Gastroesophageal sphincter (tissue), 4 donors: ENCODE results near the gene TMEM217. TPM values are rescaled to one million over a fixed set of nuclear protein-coding genes. Genes with fewer than 3 reads are reported as not detected.

Source experiments
- ATAC-seq: fragments of 150-250 bp; one replicate; pipeline ENCODE4 v1.9.1; 2016; ENCODE audit warnings: mild to moderate bottlenecking, moderate library complexity
- H3K27ac ChIP-seq, 4 donors: fragments of 200-600 bp; sonication (generic) in 3 of 4; 1 replicate in 3 of 4; 2 replicates in 1 of 4; pipeline ENCODE4 v1.5.1; 2016 to 2019
- H3K27me3 ChIP-seq: fragments of 200-600 bp; sonication (generic); one replicate; pipeline ENCODE4 v1.5.1; 2019
- H3K36me3 ChIP-seq, 2 donors: fragments of 200-600 bp; sonication (generic); one replicate each; pipeline ENCODE4 v1.5.1; 2019; ENCODE audit warnings: control low read depth in 1 of 2
- H3K4me1 ChIP-seq, 3 donors: fragments of 200-600 bp; sonication (generic); 1 replicate in 2 of 3; 2 replicates in 1 of 3; pipeline ENCODE4 v1.5.1; 2016 to 2019; ENCODE audit warnings: control low read depth in 2 of 3
- H3K4me3 ChIP-seq, 2 donors: fragments of 200-600 bp; sonication (generic); one replicate each; pipeline ENCODE4 v1.5.1; 2019; ENCODE audit warnings: mild to moderate bottlenecking in 1 of 2, moderate library complexity in 1 of 2
- H3K9me3 ChIP-seq, 3 donors: fragments of 200-600 bp; sonication (generic); one replicate each; pipeline ENCODE4 v1.5.1; 2017 to 2019; ENCODE audit warnings: control low read depth in 2 of 3
- EP300 ChIP-seq: sonication (generic); formaldehyde crosslinking; IDR thresholded peaks from one replicate; pipeline ENCODE4 v1.6.1; 2017; ENCODE audit warnings: antibody characterized with exemption, mild to moderate bottlenecking
- POLR2A ChIP-seq, 2 donors: fragments of 450-650 bp; IDR thresholded peaks; one replicate each; pipeline ENCODE4 v1.6.1; 2017; ENCODE audit warnings: antibody characterized with exemption in 2 of 2, mild to moderate bottlenecking in 2 of 2, moderate library complexity in 1 of 2
- POLR2AphosphoS5 ChIP-seq: sonication (generic); formaldehyde crosslinking; IDR thresholded peaks from one replicate; pipeline ENCODE4 v1.6.1; 2017; ENCODE audit warnings: antibody characterized with exemption
- WGBS, 2 donors: methylation state at CpG; one replicate each; pipeline ENCODE4 v1.1.5; 2018; ENCODE audit warnings: low coverage in 1 of 2; 5-methylcytosine and 5-hydroxymethylcytosine counted together
- total RNA-seq, 4 donors: library from RNA; depleted of rRNA; stranded (reverse); fragments of >200 nt; gene quantifications; one replicate each; pipeline ENCODE4 v1.1.0, GENCODE V29; 2016
- TF ChIP-seq, protein P1 (sequence below), 4 experiments: fragments of 200-600 bp in 2 of 4; fragments of 450-650 bp in 2 of 4; sonication (generic) in 1 of 4; IDR thresholded peaks; one replicate each; pipeline ENCODE4 v1.5.1; 2017 to 2019; ENCODE audit warnings: antibody characterized with exemption in 4 of 4, mild to moderate bottlenecking in 2 of 4, moderate library complexity in 2 of 4

The TMEM217 gene
- total RNA-seq, 4 donors from 2014 or later = 0.40 TPM; not detected in 3

DNA sequence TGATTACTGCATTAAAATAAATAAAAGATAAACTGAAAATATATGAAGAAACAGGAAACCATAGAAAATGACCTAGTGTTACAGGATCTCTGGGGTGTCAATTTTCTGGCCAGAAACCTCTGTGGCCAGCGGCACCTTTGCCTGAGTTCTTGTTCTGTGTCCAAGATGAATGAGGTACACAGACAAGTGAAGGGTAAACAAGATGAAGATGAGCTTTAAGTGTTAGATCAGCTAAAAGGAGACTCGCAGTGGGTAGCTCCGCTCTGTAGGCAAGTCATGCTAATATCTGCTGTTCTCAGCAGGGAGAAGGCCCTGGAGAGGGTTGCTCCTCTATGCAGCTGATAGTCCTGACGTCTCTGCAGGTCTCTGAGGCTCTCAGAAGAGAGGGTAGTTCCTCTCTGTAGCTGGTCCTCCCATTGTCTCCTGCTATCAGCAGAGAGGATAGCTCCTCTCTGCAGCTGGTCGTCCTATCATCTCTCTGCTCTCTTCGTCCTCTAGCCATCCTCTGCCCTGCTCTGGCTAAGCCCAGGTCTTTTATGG lies 36.3 kb downstream of the TMEM217 start:
- H3K36me3 ChIP-seq = no peaks in the 10 kb centered on the region
- peak overlapping the region in 1 of 4 donors; percentile 61 for H3K27ac ChIP-seq
- WGBS, 2 donors = 54 to 84% methylated on average over 3 to 5 of the region's 6 CpGs
- TF ChIP-seq POLR2A (IDR thresholded peaks at IDR 0.05) (no peak), POLR2AphosphoS5 (no peak), EP300 (no peak)
- TF ChIP-seq, protein P1, sequence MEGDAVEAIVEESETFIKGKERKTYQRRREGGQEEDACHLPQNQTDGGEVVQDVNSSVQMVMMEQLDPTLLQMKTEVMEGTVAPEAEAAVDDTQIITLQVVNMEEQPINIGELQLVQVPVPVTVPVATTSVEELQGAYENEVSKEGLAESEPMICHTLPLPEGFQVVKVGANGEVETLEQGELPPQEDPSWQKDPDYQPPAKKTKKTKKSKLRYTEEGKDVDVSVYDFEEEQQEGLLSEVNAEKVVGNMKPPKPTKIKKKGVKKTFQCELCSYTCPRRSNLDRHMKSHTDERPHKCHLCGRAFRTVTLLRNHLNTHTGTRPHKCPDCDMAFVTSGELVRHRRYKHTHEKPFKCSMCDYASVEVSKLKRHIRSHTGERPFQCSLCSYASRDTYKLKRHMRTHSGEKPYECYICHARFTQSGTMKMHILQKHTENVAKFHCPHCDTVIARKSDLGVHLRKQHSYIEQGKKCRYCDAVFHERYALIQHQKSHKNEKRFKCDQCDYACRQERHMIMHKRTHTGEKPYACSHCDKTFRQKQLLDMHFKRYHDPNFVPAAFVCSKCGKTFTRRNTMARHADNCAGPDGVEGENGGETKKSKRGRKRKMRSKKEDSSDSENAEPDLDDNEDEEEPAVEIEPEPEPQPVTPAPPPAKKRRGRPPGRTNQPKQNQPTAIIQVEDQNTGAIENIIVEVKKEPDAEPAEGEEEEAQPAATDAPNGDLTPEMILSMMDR (IDR thresholded peaks at IDR 0.05) = no peak
- ATAC-seq = peak; percentile 5
- H3K9me3 ChIP-seq = no peaks in the 10 kb centered on the region
- H3K4me3 ChIP-seq = peak overlapping the region in 1 of 2 donors; percentile 67
- peaks cover 0 to 17% (median 5%) of the 10 kb centered on the region in 3 donors for H3K4me1 ChIP-seq
- H3K27me3 ChIP-seq = no peaks in the 10 kb centered on the region

DNA sequence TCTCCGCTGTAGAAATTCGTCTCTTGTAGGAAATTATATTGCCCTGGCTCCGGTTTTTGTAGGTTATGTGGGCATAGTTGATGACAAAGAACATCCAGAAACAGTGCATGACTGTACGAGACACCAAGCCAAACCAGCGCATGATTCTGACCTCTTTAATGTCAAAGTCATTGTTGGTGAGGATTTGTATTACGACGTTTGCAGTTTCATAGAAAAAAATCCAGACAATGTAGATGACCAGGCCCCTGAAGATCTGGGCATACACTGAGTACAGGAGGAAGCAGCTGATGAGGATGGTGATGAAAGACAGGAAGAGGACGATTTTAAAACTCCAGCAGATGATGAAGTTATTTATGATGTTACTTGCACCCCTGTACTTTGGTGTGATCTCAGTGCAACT lies 39.4 kb downstream of the TMEM217 start:
- 80 to 90% methylated on average over 5 to 8 of the region's 8 CpGs for WGBS, 2 donors
- no peak for ATAC-seq
- Histone ChIP-seq H3K27ac (no peak overlapping the region), H3K4me1 (peaks cover 0 to 17% (median 5%) of the 10 kb centered on the region in 3 donors), H3K9me3 (no peaks in the 10 kb centered on the region), H3K36me3 (no peaks in the 10 kb centered on the region), H3K4me3 (no peak overlapping the region), H3K27me3 (no peaks in the 10 kb centered on the region)
- TF ChIP-seq EP300 = no peak
- TF ChIP-seq POLR2A (IDR thresholded peaks at IDR 0.05) = no peak
- TF ChIP-seq, protein P1 (IDR thresholded peaks at IDR 0.05) = no peak
- no peak for TF ChIP-seq POLR2AphosphoS5

DNA sequence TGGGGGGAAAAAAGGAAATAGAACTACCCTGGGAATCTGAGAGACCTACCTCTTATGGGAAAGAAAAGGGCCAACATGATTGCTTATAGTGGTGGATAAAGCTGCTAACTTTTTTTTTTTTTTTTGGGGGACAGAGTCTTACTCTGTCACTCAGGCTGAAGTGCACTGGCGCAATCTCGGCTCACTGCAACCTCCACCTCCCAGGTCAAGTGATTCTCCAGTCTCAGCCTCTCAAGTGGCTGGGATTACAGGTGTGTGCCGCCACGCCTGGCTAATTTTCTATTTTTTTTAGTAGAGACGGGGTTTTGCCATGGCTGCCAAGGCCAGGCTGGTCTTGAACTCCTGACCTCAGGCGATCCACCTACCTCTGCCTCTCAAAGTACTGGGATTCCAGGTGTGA lies 39.9 kb downstream of the TMEM217 start:
- ATAC-seq = no peak
- Histone ChIP-seq H3K27ac (no peak overlapping the region), H3K27me3 (no peaks in the 10 kb centered on the region), H3K9me3 (no peaks in the 10 kb centered on the region), H3K4me3 (no peak overlapping the region), H3K4me1 (peaks cover 0 to 17% (median 5%) of the 10 kb centered on the region in 3 donors), H3K36me3 (no peaks in the 10 kb centered on the region)
- TF ChIP-seq EP300 (no peak), POLR2AphosphoS5 (no peak), POLR2A (IDR thresholded peaks at IDR 0.05) (no peak)
- TF ChIP-seq, protein P1 (IDR thresholded peaks at IDR 0.05) = no peak
- WGBS, 2 donors = 96 to 100% methylated on average over 4 to 6 of the region's 6 CpGs

DNA sequence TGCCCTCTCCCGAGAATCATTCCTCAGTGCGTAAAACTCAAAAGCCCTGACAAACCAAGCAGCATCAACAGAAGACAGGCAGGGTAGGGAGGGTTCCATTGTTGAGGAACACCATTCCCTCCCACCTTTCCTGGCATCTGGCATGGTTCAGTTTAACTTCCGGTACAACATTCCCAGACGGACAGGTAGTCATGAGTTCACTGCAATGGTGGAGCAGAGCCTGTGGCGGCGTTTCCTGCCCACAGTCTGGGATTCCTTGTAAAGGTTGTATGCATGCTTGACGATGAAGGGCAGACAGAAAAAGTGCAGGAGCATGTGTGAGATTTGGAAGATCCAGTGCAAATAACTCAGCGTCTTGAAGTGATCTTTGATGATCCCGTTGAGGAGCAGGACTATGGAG lies 45.7 kb downstream of the TMEM217 start:
- no peaks in the 10 kb centered on the region for H3K36me3 ChIP-seq
- H3K4me3 ChIP-seq = no peak overlapping the region
- no peak for ATAC-seq
- no peaks in the 10 kb centered on the region for H3K27me3 ChIP-seq
- H3K4me1 ChIP-seq = no peaks in the 10 kb centered on the region
- no peak for TF ChIP-seq POLR2AphosphoS5
- TF ChIP-seq EP300 = no peak
- TF ChIP-seq, protein P1 (IDR thresholded peaks at IDR 0.05) = no peak
- TF ChIP-seq POLR2A (IDR thresholded peaks at IDR 0.05) = no peak
- no peaks in the 10 kb centered on the region for H3K9me3 ChIP-seq
- 85 to 87% methylated on average over 4 to 9 of the region's 9 CpGs for WGBS, 2 donors
- H3K27ac ChIP-seq = no peak overlapping the region

DNA sequence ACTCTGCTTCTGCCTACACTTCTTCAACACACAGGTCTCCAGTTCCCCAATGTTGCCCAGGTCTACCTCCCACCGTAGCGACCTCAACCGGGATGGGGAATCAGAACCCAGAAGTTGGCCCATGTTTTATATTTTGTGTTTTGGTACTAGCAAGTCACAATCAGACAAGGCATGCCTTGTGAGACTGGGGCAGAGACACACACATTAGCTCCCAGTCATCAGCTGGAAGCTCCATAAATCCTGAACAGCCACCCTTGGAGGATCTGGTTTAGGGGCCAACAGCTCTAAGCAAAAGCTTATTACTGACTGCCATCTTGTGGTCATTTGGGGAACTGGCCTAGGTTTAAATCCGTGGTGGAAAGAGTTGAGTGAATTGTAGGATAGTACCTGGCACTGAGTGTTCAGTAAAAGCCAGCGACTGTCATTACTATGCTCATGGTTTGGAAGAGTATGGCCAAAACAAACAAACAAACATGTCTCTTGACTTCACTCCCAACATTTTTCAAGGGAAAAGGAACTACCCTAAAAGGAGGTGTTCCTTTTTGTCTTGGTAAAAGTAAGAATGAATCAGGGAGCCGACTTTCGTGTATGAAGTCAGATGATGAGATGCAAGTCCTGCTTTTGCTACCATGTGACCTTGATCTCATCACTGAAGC lies 47.5 kb downstream of the TMEM217 start:
- H3K27me3 ChIP-seq = no peaks in the 10 kb centered on the region
- H3K4me3 ChIP-seq = no peak overlapping the region
- TF ChIP-seq POLR2AphosphoS5 = peak; percentile 39
- TF ChIP-seq EP300 = no peak
- TF ChIP-seq, protein P1 (IDR thresholded peaks at IDR 0.05) = peak; percentile 95 to 98 (median 96)
- H3K4me1 ChIP-seq = no peaks in the 10 kb centered on the region
- H3K27ac ChIP-seq = no peak overlapping the region
- no peaks in the 10 kb centered on the region for H3K36me3 ChIP-seq
- no peaks in the 10 kb centered on the region for H3K9me3 ChIP-seq
- 55 to 57% methylated on average over 6 to 7 of the region's 7 CpGs for WGBS, 2 donors
- ATAC-seq = peak; percentile 83
